Astrocyte of the spinal cord (primary cell): ENCODE measurements around the gene RNF148.

Experiments
- DNase-seq: peaks from one replicate; pipeline ENCODE4 v3.0.0; 2011; ENCODE audit warnings: low read depth, low spot score
- H3K4me3 ChIP-seq: 2 replicates; pipeline ENCODE4 v1.5.1; 2011; ENCODE audit warnings: low read depth, mild to moderate bottlenecking, low read length, moderate library complexity
- in situ Hi-C: cut with HindIII; loops from 2 replicates; pipeline ENCODE4 v1.10.0; 2017; ENCODE audit warnings: low sequenced_read_pairs
- TF ChIP-seq, protein P1 (sequence below): IDR thresholded peaks from 2 replicates; pipeline ENCODE4 v1.5.1; 2012; ENCODE audit warnings: low read depth, mild to moderate bottlenecking, low read length, inconsistent platforms

The RNF148 gene

DNA sequence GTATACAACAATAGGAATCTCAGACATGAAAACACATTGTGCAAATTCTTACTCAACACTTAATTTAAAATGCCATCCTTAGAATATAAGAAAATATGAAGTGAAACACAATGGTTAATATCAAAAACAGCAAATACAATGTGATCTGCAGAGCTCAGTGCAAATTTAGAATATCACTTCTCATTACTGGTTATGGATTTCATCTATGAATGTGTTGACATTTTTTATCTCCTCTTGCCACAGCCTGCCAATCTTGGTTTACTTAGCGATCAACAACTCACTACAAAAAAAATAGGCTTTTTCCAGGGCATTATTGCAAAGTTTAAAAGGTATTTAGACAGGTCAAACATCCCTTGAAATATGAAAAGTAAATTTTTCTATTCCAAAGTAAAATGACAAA lies 25.0 kb upstream of the RNF148 start:
- DNase-seq, result no peak
- H3K4me3 ChIP-seq, result no peak overlapping the region
- TF ChIP-seq, protein P1, sequence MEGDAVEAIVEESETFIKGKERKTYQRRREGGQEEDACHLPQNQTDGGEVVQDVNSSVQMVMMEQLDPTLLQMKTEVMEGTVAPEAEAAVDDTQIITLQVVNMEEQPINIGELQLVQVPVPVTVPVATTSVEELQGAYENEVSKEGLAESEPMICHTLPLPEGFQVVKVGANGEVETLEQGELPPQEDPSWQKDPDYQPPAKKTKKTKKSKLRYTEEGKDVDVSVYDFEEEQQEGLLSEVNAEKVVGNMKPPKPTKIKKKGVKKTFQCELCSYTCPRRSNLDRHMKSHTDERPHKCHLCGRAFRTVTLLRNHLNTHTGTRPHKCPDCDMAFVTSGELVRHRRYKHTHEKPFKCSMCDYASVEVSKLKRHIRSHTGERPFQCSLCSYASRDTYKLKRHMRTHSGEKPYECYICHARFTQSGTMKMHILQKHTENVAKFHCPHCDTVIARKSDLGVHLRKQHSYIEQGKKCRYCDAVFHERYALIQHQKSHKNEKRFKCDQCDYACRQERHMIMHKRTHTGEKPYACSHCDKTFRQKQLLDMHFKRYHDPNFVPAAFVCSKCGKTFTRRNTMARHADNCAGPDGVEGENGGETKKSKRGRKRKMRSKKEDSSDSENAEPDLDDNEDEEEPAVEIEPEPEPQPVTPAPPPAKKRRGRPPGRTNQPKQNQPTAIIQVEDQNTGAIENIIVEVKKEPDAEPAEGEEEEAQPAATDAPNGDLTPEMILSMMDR, result no peak
- in situ Hi-C loops, result no loop called here

DNA sequence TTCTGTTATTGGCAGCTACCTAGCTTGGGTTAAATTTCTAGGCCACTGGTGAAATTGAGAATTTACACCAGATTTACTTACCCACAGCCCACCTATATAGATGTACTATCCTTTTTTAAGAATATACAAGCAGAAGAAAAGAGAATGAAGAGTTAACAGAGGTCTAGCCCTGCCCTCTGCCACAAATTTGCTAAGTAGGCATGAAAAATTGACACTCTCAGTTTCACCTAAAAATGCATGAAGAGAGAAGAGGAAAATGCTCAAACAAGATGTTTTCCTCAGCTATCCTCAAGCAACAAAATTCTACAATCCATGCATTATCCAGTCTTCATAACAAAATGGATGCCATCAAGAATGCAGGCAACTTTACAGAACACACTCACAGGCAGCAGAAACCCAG lies 24.6 kb upstream of the RNF148 start:
- no peak overlapping the region for H3K4me3 ChIP-seq
- in situ Hi-C loops, result no loop called here
- TF ChIP-seq, protein P1, result no peak
- no peak for DNase-seq

DNA sequence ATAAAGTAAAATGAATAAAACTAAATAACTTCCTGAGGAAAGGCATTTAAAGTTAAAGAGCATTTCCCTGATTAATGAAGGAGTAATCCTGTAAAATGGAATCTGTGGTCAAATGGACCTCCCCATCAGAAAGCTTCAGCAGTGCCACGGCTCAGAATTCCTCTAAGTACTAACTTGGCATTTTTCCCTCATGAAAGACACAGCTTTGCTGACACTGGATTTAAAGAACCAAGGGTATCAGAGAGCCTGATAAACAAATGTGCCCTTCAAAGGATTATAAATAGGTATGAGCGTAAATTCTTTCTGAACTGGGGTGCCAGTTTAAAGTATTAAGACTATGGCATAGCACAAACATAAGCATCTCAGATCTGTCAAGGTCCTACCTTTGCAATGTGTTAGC lies 24.2 kb upstream of the RNF148 start:
- DNase-seq, result no peak
- TF ChIP-seq, protein P1, result no peak
- no peak overlapping the region for H3K4me3 ChIP-seq
- in situ Hi-C loops, result no loop called here

DNA sequence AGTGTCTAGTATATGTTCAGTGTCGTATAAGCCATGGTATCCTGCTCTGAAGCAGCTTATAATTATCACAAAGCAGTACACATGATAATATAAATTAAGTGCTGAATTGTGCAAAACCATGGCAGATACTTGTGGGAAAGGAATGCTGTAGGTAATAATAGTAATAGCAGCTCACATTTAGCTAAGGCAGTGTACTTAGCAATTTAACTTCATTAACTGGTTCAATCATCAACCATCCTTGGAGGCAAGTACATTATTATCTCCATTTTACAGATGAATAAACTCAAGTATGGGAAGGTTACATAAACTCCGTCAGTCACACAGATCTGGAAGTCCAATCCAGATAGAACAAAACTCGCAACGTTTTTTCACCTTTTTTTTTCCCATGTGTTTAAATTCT lies 21.6 kb upstream of the RNF148 start:
- no peak overlapping the region for H3K4me3 ChIP-seq
- TF ChIP-seq, protein P1, result no peak
- no peak for DNase-seq
- in situ Hi-C loops, result no loop called here

DNA sequence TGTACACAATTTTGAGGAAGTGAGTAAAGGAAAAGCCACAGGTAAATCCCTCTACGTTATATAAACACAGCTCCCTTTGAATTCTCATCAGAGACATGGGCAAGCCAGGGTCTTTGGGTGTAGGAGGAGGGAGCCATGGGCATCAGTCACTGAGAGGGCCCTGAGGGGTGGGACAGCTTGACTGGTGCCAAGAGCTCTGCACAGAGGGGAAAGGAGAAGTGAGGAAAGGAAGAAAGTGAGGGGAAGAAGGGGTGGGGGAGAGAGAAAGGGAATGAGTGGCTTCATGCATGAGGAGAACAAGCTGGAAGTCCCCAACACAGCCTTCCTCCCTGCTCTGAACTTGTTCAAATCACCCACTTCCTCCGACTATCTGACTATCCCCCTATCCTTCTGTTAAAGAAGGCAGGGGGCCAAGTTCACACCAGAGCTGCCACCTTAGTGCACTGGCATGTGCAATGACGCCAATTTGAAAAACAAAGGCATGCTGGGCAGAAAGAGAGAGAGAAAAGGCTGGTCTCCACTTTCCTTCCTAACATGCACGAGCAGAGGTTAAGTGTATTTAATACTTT lies 16.4 kb upstream of the RNF148 start:
- in situ Hi-C loops, result no loop called here
- TF ChIP-seq, protein P1, result no peak
- no peak overlapping the region for H3K4me3 ChIP-seq
- DNase-seq, result no peak

DNA sequence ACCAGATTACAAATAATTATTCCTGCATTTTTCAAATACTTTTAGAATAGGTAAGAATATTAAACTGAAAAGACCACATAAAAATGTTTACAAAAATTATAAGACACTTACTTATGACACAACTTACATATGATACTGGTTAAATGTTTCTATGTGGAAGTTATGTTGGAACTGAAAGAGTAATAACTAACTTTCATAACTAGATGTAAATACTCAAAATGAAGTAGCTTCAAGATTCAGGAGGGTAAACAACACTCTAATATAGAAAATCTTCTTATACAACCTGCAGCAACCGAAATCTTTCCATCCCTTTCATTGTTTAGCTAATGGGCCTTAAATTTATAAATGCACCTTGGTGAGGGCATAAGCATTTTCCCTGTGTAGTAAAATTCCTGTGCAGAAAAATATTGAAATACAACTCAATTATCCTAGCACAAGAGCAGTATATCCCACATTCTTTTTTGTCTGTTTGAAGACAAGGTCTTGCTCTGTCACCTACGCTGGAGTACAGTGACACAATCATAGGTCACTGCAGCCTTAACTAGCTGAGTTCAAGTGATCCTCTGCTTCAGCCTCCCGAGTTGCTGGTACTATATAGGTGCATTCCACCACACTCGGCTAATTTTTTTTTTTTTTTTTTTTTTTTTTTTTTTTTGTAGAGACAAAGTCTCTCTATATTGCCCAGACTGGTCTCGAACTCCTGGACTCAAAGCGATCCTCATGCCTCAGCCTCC lies 14.8 kb upstream of the RNF148 start:
- TF ChIP-seq, protein P1, result no peak
- H3K4me3 ChIP-seq, result no peak overlapping the region
- DNase-seq, result no peak
- in situ Hi-C loops, result no loop called here
